Umbilical cord (tissue), 2 donors: Measurements from ENCODE around the gene RCC1. TPM values are rescaled to one million over a fixed set of nuclear protein-coding genes. Genes with fewer than 3 reads are reported as not detected.
"Not testable (repeated sequence)": the region's sequence is repeated elsewhere in the genome, so short reads cannot be mapped to it uniquely, and the experiment has no call there.

Experiments used
- DNase-seq: peaks from one replicate; pipeline ENCODE4 v3.0.0-alpha.2; 2015; ENCODE audit warnings: low spot score
- total RNA-seq: library from RNA; depleted of rRNA; stranded (reverse); fragments of >200 nt; gene quantifications from one replicate; pipeline ENCODE4 v1.2.3, GENCODE V29; 2014; ENCODE audit warnings: low replicate concordance; ENCODE audit not compliant: insufficient read depth

RCC1 gene
- total RNA-seq, 1 donor from 2014 or later, result 16.1 TPM

DNA sequence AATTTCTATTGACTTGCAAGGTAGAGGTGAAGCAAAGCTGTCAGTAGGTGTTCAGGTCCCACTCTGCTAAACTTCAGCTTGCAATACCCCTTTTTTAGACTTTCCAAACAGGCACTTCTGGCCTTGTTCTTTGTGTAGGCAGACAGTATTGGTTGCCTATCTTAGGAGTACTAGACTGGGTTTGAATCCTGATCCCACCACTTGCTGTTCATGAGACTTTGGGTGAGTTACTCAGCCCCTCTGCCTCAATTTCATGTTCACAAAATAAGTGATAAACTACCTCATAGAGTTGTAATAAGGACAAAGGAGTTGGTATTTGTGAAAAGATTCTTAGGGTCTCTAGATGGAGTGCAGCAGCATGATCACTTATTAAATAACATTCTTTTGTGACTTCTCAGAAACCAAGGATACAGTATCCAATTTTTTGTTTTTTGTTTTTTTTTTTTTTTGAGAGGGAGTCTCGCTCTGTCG is 5.2 kb downstream of the RCC1 start:
- no peak for DNase-seq

DNA sequence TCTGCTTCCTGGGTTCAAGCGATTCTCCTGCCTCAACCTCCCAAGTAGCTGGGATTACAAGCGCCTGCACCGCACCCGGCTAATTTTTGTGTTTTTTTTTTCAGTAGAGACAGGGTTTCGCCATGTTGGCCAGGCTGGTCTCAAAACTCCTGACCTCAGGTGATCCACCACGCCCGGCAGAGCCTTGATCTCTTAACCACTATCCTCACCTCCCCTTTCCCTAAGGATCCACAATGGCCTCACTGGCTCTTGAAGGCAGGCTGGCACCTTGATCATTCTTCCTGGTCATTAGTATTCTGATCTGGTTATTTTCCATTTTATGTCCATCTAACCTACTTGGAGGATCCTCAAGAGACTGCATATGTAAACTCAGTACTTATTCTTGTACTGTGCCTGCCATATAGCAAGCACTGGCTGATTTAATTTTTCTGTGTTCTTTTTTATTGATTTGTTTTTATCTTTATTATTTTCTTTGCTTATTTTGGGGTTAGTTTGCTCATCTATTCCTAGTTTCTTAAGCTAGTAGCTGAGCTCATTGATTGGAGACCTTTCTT is 6.3 kb downstream of the RCC1 start:
- DNase-seq, result no peak

DNA sequence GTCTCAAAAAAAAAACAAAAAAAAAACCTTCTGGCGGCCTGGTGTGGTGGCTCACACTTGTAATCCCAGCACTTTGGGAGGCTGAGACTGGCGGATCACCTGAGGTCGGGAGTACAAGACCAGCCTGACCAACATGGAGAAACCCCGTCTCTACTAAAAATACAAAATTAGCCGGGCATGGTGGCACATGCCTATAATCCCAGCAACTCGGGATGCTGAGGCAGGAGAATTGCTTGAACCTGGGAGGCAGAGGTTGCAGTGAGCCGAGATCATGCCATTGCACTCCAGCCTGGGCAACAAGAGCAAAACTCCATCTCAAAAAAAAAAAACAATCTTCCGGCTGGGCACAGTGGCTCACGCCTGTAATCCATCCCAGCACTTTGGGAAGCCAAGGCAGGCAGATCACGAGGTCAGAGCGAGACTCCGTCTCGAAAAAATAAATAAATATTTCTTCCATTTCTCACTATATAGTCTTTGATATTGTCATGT is 8.6 kb downstream of the RCC1 start:
- DNase-seq, result not testable (repeated sequence)

DNA sequence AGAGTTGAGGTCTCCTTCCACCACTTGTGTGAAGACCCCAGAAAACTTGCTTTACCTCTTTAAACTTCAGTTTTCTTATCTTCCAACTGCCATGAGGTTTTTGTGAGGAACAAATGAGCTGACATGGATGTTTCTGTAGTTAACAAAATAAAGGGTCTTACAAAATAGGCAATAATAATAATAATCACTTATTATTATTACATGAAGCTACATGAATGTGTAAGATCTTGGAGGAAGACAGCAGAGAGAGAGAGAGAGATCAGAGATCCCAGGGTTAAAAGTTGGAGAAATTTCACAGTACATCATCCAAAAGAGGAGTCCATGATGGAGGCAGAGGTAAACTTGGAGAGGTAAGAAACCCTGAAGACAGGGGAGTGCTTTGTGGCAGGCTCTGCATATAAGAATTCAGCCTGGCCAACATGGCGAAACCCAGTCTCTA is 10.7 kb downstream of the RCC1 start:
- DNase-seq, result no peak

DNA sequence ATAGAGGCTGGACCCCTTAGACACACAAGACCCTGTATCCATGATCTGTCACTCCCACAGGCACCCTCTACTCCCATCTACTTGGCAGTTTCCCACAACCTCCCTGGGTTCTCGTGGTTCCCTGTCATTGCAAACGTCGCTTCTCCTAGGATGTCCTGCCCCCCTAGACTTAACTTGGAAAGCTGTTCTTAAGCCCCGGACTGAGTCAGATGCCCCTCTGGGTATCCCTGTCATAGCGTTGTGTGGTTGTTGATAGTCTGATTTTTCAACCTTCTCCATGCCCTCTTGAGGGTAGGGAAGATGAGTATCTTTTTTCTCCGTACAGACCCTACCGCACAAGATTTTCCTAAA is 11.8 kb downstream of the RCC1 start:
- no peak for DNase-seq

DNA sequence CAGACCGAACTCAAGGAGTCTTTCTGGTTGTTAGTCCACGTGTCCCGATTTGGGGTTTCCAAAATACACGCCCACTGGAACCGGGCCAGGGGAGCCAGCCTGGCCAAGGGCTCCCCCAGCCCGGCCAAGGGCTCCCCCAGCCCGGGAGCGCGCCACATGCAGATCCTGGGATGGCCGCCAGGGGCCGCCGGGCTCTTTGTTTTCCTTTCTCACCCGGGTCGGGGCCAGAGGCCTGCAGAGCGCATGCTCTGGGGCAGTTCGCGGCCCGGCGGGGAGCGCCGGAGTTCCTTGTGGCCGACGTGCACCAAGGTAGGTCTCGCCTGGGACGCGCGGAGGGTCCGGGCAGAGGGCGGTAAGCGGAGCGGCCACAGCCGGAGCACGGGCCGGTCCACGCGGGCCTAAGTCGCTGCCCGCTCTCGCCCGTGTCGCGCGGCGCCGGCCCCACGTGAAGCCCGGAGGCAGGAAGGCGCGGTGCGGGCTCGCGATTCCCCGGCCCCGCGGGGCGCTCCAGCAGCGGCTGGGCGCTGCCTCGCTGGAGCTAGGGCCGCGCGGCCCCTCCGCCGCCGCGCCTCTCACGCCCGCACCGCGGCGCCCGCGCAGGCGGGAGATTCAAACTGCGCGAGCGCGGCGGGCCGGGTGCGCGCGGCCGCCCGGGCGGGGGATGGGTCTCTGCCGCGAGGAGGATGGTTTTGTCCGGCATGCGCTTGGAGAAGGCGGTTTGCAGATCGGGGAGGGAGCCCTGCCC is 12.3 kb downstream of the RCC1 start:
- peak; percentile 94 for DNase-seq

DNA sequence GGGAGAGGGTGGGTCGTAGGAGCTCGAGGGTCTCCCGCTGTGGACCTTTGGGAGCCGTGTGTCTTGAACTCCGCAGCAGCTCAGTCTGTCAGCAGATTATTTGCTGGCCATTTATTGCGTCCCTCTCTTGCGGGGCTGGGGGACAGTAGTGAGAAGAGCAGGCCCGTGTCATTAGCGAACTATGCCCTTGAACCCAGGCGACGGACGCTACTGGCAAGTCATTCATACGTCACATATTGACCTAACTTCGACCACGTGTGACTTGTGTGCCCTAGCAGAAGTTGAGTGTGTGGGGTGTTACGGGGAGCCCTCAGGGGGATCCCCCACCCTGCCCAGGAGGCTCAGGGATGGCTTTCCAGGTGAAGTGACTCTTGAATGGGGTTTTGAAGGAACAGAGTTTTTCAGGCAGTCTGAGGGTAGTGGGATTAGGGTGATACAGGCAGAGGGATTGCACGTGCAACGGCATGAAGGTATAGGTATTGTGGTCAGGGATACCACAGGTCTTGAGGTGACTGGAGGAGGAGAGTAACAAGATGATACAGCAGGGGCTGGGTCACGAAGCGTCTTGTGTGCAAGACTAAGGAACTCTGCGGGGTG is 13.0 kb downstream of the RCC1 start:
- no peak for DNase-seq

DNA sequence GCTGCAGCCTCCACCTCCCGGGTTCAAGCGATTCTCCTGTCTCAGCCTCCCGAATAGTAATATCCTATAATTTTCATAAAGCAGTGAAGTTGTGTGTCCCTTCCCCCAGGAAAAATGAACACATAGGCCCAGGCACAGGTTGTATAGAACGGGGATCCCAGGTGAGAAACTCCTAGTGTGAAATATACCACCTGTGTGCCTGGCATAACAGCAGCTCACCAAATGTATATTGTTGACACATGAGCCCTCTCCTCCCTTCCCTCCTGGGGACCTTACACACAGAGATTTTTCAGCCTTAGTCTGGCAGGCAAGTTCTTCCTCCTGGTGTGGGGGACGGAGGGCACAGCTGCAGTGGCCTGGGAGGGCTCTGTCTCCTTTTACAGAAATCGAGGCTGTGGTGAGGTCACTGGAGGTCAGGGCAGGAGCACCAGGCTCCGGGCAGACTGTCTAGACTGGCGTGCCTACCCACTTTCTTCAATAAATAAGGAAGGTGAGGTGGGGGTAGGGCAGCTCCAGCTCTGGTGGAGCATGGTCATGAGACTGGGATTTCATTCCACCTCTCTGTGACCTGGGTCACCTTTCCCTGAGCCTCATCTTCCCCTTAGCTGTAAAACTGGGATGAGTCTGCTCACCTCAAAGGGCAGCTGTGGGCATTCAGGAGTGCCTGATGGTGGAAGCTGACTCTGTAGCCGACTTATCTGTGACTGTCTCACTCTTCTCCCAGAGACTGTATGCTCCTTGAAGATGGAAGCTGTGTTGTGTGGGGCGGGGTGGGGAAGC is 14.3 kb downstream of the RCC1 start:
- no peak for DNase-seq

DNA sequence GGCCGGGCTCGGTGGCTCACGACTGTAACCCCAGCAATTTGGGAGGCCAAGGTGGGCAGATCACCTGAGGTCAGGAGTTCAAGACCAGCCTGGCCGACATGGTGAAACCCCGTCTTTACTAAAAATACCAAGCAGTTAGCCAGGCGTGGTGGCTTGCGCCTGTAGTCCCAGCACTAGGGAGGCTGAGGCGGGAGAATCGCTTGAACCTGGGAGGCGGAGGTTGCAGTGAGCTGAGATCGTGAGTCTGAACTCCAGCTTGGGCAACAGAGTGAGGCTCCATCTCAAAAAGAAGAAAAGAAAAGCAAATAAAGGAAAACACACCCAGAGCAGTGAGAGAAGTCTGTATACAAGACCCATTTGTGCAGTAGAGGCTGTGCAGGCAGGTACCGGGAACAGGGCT is 15.0 kb downstream of the RCC1 start:
- DNase-seq, result not testable (repeated sequence)

DNA sequence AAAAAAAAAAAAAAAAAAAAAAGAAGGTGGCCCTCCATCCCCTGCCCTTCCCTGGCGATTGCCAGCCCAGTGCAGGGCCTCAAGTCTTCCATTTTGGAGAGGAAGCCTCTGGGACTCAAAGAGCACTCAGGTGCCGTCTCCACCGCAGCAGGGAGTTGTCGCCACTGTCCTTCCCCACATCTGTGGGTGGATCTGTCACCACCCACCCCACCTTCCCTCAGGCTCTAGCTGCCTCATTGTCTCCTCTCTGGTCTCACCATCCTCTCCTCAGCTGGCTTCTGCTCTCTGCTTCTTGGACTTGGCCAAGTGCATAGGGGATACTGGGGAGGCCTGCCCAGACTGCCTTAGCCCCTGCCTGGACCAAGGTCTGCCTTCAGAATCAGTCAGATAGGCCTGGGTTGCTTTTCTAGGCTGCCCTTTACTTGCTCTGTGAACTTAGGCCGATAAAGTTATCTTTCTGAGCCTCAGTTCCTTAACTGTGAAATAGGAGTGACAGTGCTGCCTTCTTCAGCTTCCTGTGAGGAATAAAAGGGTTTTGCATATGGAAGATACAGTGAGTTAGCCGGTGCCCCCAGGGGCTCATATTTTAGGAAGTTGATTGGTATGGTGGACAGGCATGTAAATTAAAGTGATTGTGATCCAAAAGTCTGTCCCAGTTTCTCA is 15.8 kb downstream of the RCC1 start:
- DNase-seq, result no peak

DNA sequence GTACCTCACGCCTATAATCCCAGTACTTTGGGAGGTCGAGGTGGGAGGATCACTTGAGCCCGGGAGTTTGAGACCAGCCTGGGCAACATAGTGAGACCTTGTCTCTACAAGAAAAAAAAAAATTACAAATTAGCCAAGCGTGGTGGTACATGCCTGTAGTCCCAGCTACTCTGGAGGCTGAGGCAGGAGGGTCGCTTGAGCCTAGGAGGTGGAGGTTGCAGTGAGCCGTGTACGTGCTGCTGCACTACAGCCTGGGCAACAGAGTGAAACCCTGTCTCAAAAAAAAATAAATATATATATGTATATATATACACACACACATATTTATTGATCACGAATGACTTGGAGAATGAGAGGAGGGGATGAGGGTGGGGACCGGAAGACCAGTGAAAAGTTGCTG is 16.7 kb downstream of the RCC1 start:
- not testable (repeated sequence) for DNase-seq

DNA sequence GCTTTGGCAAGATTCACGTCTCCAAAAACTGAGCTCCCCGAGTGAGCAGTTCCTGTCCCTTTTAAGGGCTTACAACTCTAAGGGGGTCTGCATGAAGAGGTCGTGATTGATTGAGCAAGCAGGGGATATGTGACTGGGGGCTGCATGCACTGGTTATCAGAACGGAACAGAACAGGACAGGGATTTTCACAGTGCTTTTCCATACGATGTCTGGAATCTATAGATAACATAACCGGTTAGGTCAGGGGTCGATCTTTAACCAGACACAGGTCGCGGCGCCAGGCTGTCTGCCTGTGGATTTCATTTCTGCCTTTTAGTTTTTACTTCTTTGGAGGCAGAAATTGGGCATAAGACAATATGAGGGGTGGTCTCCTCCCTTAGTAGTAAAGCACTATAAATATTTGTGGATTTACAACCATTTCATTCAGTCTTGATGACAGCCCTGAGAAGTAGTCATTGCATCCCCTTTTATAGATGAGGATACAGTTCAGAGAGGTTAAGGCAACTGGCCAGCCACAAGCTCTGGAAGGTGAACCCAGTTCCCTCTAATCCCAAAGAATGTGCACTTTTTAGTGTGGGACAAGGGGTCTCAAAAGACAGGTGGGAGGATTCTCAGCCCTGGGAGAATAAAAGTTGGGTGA is 19.3 kb downstream of the RCC1 start:
- not testable (repeated sequence) for DNase-seq

DNA sequence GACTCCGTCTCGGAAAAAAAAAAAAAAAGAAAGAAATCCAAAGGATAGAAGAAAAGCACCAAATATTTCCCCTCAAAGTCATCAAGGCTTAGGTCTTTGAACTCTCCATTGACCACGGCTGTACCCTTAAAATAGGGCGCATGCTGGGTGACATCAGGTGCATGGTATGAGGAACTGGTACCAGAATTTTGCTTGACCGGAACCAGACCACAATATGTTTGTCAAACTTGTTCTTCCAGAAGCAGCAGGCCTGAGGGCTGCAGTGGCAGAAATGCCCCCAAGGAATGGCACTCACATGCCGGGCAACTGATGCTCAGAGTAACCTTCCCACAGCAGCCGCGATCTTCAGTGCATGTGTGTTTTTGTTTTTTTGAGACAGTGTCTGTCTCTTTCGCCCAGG is 21.0 kb downstream of the RCC1 start:
- DNase-seq, result no peak

DNA sequence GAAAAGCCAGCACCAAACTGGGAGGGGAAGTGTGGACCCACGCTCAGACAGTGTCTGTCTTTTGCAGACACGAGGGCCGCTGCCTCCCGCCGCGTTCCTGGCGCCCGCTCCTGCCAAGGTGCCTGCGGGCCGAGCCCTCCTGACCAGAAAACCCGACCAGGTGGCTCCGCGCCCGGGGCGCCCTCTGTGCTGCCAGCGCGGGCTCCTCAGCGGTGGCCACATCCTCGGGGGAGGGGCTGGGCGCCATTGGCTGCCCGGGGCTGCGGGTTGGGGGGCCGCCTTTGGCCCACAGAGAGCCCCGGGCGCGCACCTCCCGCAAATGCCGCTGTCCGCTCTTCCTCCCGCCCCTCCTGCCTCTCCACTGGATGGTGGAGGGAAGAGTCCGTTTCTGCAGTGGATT is 24.6 kb downstream of the RCC1 start:
- no peak for DNase-seq

DNA sequence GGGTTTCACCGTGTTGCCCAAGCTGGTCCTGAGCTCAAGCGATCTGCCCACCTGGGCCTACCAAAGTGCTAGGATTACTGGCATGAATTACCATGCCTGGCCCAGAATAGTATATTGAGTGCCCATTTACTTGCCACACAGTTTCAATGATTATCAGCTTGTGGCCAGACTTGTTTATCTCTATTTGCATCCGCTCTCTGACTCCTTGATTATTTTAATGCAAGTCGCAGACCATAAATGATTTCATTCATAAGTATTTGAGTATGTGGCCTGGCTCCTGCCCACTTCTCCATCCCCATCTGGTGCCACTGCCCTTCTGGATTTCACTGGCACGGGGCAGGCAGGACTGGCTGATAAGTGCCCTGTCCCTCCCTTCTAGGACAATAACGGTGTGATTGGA is 28.8 kb downstream of the RCC1 start:
- no peak for DNase-seq

DNA sequence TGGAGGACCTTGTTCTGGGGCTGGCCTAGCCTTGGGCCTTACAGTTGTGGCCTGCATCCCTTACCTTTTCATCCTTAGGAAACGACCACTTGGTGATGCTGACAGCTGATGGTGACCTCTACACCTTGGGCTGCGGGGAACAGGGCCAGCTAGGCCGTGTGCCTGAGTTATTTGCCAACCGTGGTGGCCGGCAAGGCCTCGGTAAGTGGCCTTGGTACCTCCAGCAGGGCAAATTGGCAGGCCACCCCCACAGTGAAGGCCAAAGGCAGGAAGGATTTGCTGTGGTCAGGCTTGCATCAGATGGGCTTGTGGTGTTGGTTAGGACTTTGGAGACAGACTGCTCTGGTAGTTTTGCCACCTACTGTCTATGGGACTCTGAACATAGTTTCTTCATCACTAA is 29.3 kb downstream of the RCC1 start:
- DNase-seq, result no peak

DNA sequence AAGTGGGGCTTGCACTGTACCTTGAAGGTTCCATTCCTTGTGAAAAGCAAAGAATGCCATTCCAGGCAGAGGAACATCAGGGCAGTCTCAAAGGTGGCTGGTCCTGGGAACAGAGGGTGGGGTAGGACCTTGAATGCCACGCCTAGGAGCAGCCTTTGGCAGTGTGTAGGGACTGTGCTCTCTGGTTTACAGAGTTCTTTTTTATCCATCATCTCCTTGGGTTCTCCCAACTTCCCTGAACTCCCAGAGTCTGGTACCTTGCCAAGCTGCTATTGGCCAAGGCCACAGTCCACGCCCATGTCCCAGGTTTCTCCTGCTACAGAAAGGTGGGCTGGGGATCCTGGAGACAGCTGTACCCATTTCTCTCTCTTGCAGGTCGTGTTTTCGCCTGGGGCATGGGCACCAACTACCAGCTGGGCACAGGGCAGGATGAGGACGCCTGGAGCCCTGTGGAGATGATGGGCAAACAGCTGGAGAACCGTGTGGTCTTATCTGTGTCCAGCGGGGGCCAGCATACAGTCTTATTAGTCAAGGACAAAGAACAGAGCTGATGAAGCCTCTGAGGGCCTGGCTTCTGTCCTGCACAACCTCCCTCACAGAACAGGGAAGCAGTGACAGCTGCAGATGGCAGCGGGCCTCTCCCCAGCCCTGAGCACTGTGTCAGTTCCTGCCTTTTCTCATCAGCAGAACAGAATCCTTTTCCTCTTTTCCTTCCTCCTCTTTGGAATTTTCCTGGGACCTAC is 31.8 kb downstream of the RCC1 start:
- no peak for DNase-seq

DNA sequence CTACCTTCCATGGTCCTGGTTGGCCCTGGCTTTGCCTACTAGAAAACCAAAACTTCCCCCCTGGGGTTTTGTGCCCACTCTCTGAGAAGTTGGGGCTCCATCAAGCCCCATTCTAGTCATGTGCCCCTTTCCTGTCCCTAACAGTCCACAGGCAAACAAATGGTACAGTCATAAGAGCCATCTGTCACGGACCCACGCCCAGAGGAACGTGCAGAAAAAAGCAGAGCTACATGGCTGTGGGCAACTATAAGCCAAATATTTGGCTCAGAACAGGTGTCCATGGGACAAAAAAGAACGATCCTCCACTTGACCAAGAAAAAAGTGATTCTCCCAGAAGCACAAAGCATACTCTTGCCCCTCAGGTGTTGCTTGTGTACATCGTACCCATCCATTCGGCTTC is 32.4 kb downstream of the RCC1 start:
- DNase-seq, result no peak

DNA sequence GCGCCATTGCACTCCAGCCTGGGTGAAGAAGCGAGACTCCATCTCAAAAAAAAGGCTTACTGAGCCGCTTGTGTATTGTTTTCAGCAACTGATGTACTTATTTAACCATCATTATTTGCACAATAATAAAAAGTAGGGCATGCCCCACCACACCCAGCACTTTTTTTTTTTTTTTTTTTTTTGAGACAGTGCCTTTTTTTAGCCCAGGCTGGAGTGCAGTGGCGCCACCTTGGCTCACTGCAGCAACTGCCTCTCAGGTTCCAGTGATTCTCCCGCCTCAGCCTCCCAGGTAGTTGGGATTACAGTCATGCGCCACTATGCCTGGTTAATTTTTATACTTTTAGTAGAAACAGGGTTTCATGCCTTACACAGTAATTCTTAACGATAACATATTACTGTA is 34.8 kb downstream of the RCC1 start:
- no peak for DNase-seq

DNA sequence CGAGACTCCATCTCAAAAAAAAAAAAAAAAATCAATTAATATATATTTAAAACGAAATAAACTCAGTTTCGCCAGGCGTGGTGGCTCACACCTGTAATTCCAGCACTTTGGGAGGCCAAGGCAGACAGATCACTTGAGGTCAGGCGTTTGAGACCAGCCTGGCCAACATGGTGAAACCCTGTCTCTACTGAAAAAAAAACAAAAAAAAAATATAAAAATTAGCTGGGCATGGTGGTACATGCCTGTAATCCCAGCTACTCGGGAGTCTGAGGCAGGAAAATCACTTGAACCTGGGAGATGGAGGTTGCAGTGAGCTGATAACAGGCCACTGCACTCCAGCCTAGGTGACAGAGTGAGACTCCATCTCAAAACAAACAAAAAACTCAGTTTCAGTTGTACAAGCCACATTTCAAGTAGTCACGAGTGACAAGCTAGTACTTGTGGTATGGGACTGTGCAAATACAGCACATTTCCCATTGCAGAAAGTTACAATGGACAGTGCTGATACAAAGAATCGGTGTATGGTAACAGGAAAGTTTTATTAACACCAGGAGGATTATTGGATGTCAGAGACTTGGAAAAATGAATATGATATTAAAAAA is 35.7 kb downstream of the RCC1 start:
- not testable (repeated sequence) for DNase-seq
